Kidney (tissue), 14 donors: Measurements from ENCODE around the gene ANKUB1. TPM values are rescaled to one million over a fixed set of nuclear protein-coding genes. Genes with fewer than 3 reads are reported as not detected.
"Not testable (repeated sequence)": the region's sequence is repeated elsewhere in the genome, so short reads cannot be mapped to it uniquely, and the experiment has no call there.

ENCODE experiments used
- DNase-seq, 5 donors: peaks; one replicate each; pipeline ENCODE4 v3.0.0-alpha.2; 2013 to 2020
- FAIRE-seq: peaks from 2 replicates; lab custom pipeline; 2012; peaks lifted over from hg19 to GRCh38; lab: Jason Lieb, UNC
- H3K27ac ChIP-seq, 2 donors: one replicate each; pipeline ENCODE4 v1.7.0; 2013; ENCODE audit warnings: low read depth in 2 of 2, low read length in 2 of 2, inconsistent platforms in 1 of 2
- H3K27me3 ChIP-seq: one replicate; pipeline ENCODE4 v1.7.1; 2013; ENCODE audit warnings: low read length, inconsistent platforms; ENCODE audit not compliant: control insufficient read depth, insufficient read depth
- H3K36me3 ChIP-seq, 3 donors: one replicate each; pipeline versions ENCODE4 v1.7.0 to v1.7.1; 2013; ENCODE audit warnings: low read length in 3 of 3, control low read depth in 1 of 3, inconsistent platforms in 1 of 3; ENCODE audit not compliant: insufficient read depth in 3 of 3, control insufficient read depth in 2 of 3
- H3K4me1 ChIP-seq, 3 donors: one replicate each; pipeline versions ENCODE4 v1.7.0 to v1.7.1; 2013; ENCODE audit warnings: low read length in 3 of 3, inconsistent platforms in 1 of 3, low read depth in 1 of 3; ENCODE audit not compliant: control insufficient read depth in 2 of 3, insufficient read depth in 2 of 3
- H3K4me3 ChIP-seq, 3 donors: one replicate each; pipeline versions ENCODE4 v1.7.0 to v1.8.1; 2013; ENCODE audit warnings: low read length in 3 of 3, control low read depth in 1 of 3, inconsistent platforms in 1 of 3
- H3K9ac ChIP-seq, 3 donors: one replicate each; pipeline versions ENCODE4 v1.7.0 to v1.7.1; 2013; ENCODE audit warnings: low read length in 3 of 3, control low read depth in 1 of 3, inconsistent platforms in 1 of 3
- H3K9me3 ChIP-seq, 3 donors: one replicate each; pipeline versions ENCODE4 v1.7.0 to v1.7.1; 2013; ENCODE audit warnings: low read length in 3 of 3, control low read depth in 1 of 3, inconsistent platforms in 1 of 3; ENCODE audit not compliant: control insufficient read depth in 2 of 3, insufficient read depth in 1 of 3
- CTCF ChIP-seq: IDR thresholded peaks from 3 replicates; pipeline ENCODE4 v1.5.1; 2012; ENCODE audit warnings: mild to moderate bottlenecking, moderate library complexity, borderline replicate concordance; ENCODE audit not compliant: insufficient read depth; ENCODE audit errors: extremely low read depth
- intact Hi-C: fragments of 100-400 bp; cut with DNase I; formaldehyde crosslinking; loops from one replicate; pipeline ENCODE4 v1.11.1; 2022
- polyA plus RNA-seq: library from polyadenylated mRNA; stranded (reverse); fragments of 350-450 nt; fragmentation: Illumina TruSeq; extraction: RNeasy Lipid Tissue Mini Kit (QIAGEN cat#74804); gene quantifications from one replicate; pipeline ENCODE4 v1.2.3, GENCODE V29; 2014; ENCODE audit warnings: low read depth, low replicate concordance; ENCODE audit not compliant: insufficient read depth
- total RNA-seq: library from RNA; stranded (reverse); fragmentation: NEBNext Ultra II Directional; extraction: Animal tissue kit (Norgen Biotek cat#: 25700); gene quantifications from one replicate; pipeline ENCODE4 v1.2.1, GENCODE V29; 2021
- donor health status: control.
- donor health status: control.
- donor health status: control.
- donor health status: control.
- donor health status: control.
- donor health status: DM: yes; HTN: yes; CAD: no.
- donor health status: Normal renal cell carcinoma (clear cell type).

Gene ANKUB1
- total and polyA plus RNA-seq, 2 donors from 2014 or later: not detected

GRCh38 chr3:149833241-149833640 is 40.9 kb upstream of the ANKUB1 start:
- no peak overlapping the region for H3K27ac ChIP-seq
- H3K27me3 ChIP-seq: no peaks in the 10 kb centered on the region
- peaks cover 0 to 25% (median 5%) of the 10 kb centered on the region in 3 donors for H3K9me3 ChIP-seq
- DNase-seq: no peak
- H3K36me3 ChIP-seq: no peaks in the 10 kb centered on the region
- no peak overlapping the region for H3K9ac ChIP-seq
- intact Hi-C loops: no loop called here
- no peak for FAIRE-seq
- TF ChIP-seq CTCF: no peak
- no peaks in the 10 kb centered on the region for H3K4me1 ChIP-seq
- H3K4me3 ChIP-seq: no peak overlapping the region

GRCh38 chr3:149832086-149832485 is 39.7 kb upstream of the ANKUB1 start:
- DNase-seq (no peak), FAIRE-seq (no peak)
- Histone ChIP-seq H3K36me3 (no peaks in the 10 kb centered on the region), H3K27ac (no peak overlapping the region), H3K4me3 (no peak overlapping the region), H3K27me3 (no peaks in the 10 kb centered on the region), H3K4me1 (no peaks in the 10 kb centered on the region), H3K9me3 (peaks cover 0 to 25% (median 5%) of the 10 kb centered on the region in 3 donors), H3K9ac (no peak overlapping the region)
- no peak for TF ChIP-seq CTCF
- intact Hi-C loops: no loop called here

GRCh38 chr3:149831321-149831720 is 39.0 kb upstream of the ANKUB1 start:
- Histone ChIP-seq H3K9ac (no peak overlapping the region), H3K27ac (no peak overlapping the region), H3K4me3 (no peak overlapping the region), H3K4me1 (no peaks in the 10 kb centered on the region), H3K9me3 (peaks cover 0 to 25% (median 5%) of the 10 kb centered on the region in 3 donors), H3K27me3 (no peaks in the 10 kb centered on the region), H3K36me3 (no peaks in the 10 kb centered on the region)
- TF ChIP-seq CTCF: no peak
- intact Hi-C loops: no loop called here
- DNase-seq (no peak), FAIRE-seq (no peak)

- intact Hi-C loops: no loop called here
- Histone ChIP-seq H3K4me1 (no peaks in the 10 kb centered on the region), H3K4me3 (no peak overlapping the region), H3K36me3 (no peaks in the 10 kb centered on the region), H3K27ac (no peak overlapping the region), H3K9ac (no peak overlapping the region), H3K9me3 (peaks cover 0 to 25% (median 5%) of the 10 kb centered on the region in 3 donors), H3K27me3 (no peaks in the 10 kb centered on the region)
- no peak for TF ChIP-seq CTCF
- no peak for DNase-seq
- no peak for FAIRE-seq
These were observed 38.5 kb upstream of the ANKUB1 start for GRCh38 chr3:149830902-149831301.

GRCh38 chr3:149829631-149830030 is 37.3 kb upstream of the ANKUB1 start:
- H3K9ac ChIP-seq, H3K4me3 ChIP-seq, H3K36me3 ChIP-seq, DNase-seq, H3K4me1 ChIP-seq, H3K27me3 ChIP-seq, intact Hi-C loops, H3K27ac ChIP-seq, FAIRE-seq: not testable (repeated sequence)
- peaks cover 0 to 24% (median 5%) of the 10 kb centered on the region in 3 donors for H3K9me3 ChIP-seq
